H1 (cell line): ENCODE measurements around the gene SLC38A10. TPM values are rescaled to one million over a fixed set of nuclear protein-coding genes. Genes with fewer than 3 reads are reported as not detected.

ENCODE experiments used
- CTCF ChIA-PET: fragments of 300-600 bp; sonication (Branson Sonifier 250); formaldehyde crosslinking; loops from one replicate; lab custom pipeline; 2021; ENCODE audit not compliant: partially characterized antibody; lab: Charles Lee
- POLR2A ChIA-PET: fragments of 300-600 bp; sonication (Branson Sonifier 250); formaldehyde crosslinking; loops from one replicate; lab custom pipeline; 2021; ENCODE audit warnings: inconsistent platforms; ENCODE audit not compliant: partially characterized antibody; lab: Charles Lee
- DNase-seq, 2 experiments: peaks; one replicate each; pipeline versions ENCODE4 v3.0.0 to v3.0.0-alpha.2; 2010 to 2022; ENCODE audit warnings: low spot score in 2 of 2, low read depth in 1 of 2, mixed read lengths in 1 of 2
- FAIRE-seq: peaks from 2 replicates; lab custom pipeline; 2011; peaks lifted over from hg19 to GRCh38; lab: Jason Lieb, UNC
- H2AFZ ChIP-seq: 2 replicates; pipeline ENCODE4 v1.8.1; 2012; ENCODE audit warnings: low read length, inconsistent platforms
- H2AK5ac ChIP-seq: 2 replicates; pipeline ENCODE4 v1.6.1; 2013; ENCODE audit warnings: low read depth, low read length
- H2BK120ac ChIP-seq: replicated peaks from 2 replicates; pipeline ENCODE3; 2013; ENCODE audit warnings: low read depth, low read length, inconsistent platforms
- H2BK12ac ChIP-seq: 2 replicates; pipeline ENCODE4 v1.6.1; 2013; ENCODE audit warnings: low read depth, low read length
- H2BK15ac ChIP-seq: 2 replicates; pipeline ENCODE4 v1.6.1; 2013; ENCODE audit warnings: low read length
- H2BK20ac ChIP-seq: 2 replicates; pipeline ENCODE4 v1.6.1; 2013; ENCODE audit warnings: low read length
- H2BK5ac ChIP-seq: 2 replicates; pipeline ENCODE4 v1.6.1; 2013; ENCODE audit warnings: low read depth, low read length
- H3K14ac ChIP-seq: 2 replicates; pipeline ENCODE4 v1.6.1; 2013; ENCODE audit warnings: inconsistent platforms; ENCODE audit not compliant: insufficient read length
- H3K18ac ChIP-seq: 2 replicates; pipeline ENCODE4 v1.6.1; 2013; ENCODE audit warnings: low read length; ENCODE audit errors: extremely low read depth
- H3K23ac ChIP-seq: 2 replicates; pipeline ENCODE4 v1.6.1; 2013; ENCODE audit warnings: inconsistent platforms; ENCODE audit not compliant: insufficient read length
- H3K23me2 ChIP-seq: 2 replicates; pipeline ENCODE4 v1.6.1; 2013; ENCODE audit warnings: low read depth, low read length
- H3K27ac ChIP-seq: 2 replicates; pipeline ENCODE4 v1.6.1; 2011; ENCODE audit warnings: low read depth, low read length, inconsistent platforms
- H3K27me3 ChIP-seq, 4 experiments: replicated peaks in 1 of 4; 1 replicate in 1 of 4; 2 replicates in 3 of 4; pipeline versions ENCODE4 v1.6.1 to v1.8.1; 2011 to 2013; ENCODE audit warnings: low read length in 3 of 4, mild to moderate bottlenecking in 3 of 4, inconsistent platforms in 2 of 4, mixed read lengths in 2 of 4, moderate library complexity in 1 of 4; ENCODE audit not compliant: control insufficient read depth in 3 of 4, insufficient read depth in 3 of 4; ENCODE audit errors: extremely low read depth in 1 of 4
- H3K36me3 ChIP-seq, 4 experiments: 2 replicates each; pipeline versions ENCODE4 v1.6.1 to v1.8.1; 2011 to 2013; ENCODE audit warnings: mild to moderate bottlenecking in 4 of 4, low read length in 3 of 4, moderate library complexity in 2 of 4, control low read depth in 1 of 4, inconsistent platforms in 1 of 4; ENCODE audit not compliant: insufficient read depth in 4 of 4, control insufficient read depth in 2 of 4
- H3K4ac ChIP-seq: replicated peaks from 2 replicates; pipeline ENCODE3; 2013; ENCODE audit warnings: low read length, low read depth, mixed read lengths, inconsistent platforms; ENCODE audit not compliant: insufficient read length
- H3K4me1 ChIP-seq, 4 experiments: replicated peaks in 1 of 4; 1 replicate in 1 of 4; 2 replicates in 3 of 4; pipeline versions ENCODE4 v1.6.1 to v1.8.1; 2011 to 2013; ENCODE audit warnings: low read length in 3 of 4, inconsistent platforms in 2 of 4, mixed read lengths in 1 of 4; ENCODE audit not compliant: insufficient read depth in 4 of 4, control insufficient read depth in 3 of 4
- H3K4me2 ChIP-seq, 2 experiments: 2 replicates each; pipeline versions ENCODE4 v1.6.1 to v1.8.1; 2011 to 2013; ENCODE audit warnings: low read depth in 2 of 2, low read length in 2 of 2, control low read depth in 1 of 2, inconsistent platforms in 1 of 2, mild to moderate bottlenecking in 1 of 2; ENCODE audit not compliant: insufficient read depth in 1 of 2
- H3K4me3 ChIP-seq, 4 experiments: fragments of 200-600, 300-600 bp in 1 of 4; sonication (generic), shearing (Covaris generic), sonication (Bioruptor Twin) in 1 of 4; 2 replicates each; pipeline versions ENCODE4 v1.5.1 to v1.8.1; 2011 to 2016; ENCODE audit warnings: low read length in 4 of 4, low read depth in 3 of 4, control low read depth in 2 of 4, inconsistent platforms in 2 of 4, mild to moderate bottlenecking in 2 of 4, mixed read lengths in 1 of 4, moderate library complexity in 1 of 4; ENCODE audit not compliant: insufficient read depth in 2 of 4; ENCODE audit errors: extremely low read depth in 1 of 4
- H3K56ac ChIP-seq: replicated peaks from 2 replicates; pipeline ENCODE3; 2013; ENCODE audit warnings: low read depth, mild to moderate bottlenecking, mixed read lengths, low read length, inconsistent platforms; ENCODE audit not compliant: insufficient read length
- H3K79me1 ChIP-seq: 2 replicates; pipeline ENCODE4 v1.6.1; 2013; ENCODE audit warnings: low read depth, low read length, control low read depth
- H3K79me2 ChIP-seq, 2 experiments: 2 replicates each; pipeline versions ENCODE4 v1.6.1 to v1.8.1; 2012 to 2013; ENCODE audit warnings: low read length in 2 of 2, mild to moderate bottlenecking in 2 of 2, inconsistent platforms in 1 of 2; ENCODE audit not compliant: insufficient read depth in 2 of 2, control insufficient read depth in 1 of 2
- H3K9ac ChIP-seq, 4 experiments: replicated peaks in 1 of 4; 1 replicate in 1 of 4; 2 replicates in 3 of 4; pipeline versions ENCODE4 v1.6.1 to v1.8.1; 2011 to 2013; ENCODE audit warnings: low read depth in 3 of 4, low read length in 3 of 4, control low read depth in 2 of 4, mild to moderate bottlenecking in 2 of 4, moderate library complexity in 2 of 4, inconsistent platforms in 1 of 4; ENCODE audit errors: extremely low read depth in 1 of 4
- H3K9me3 ChIP-seq, 2 experiments: 2 replicates each; pipeline versions ENCODE4 v1.6.1 to v1.8.1; 2012 to 2013; ENCODE audit warnings: mild to moderate bottlenecking in 2 of 2, moderate library complexity in 2 of 2, control low read depth in 1 of 2, inconsistent platforms in 1 of 2, low read depth in 1 of 2, low read length in 1 of 2, mixed read lengths in 1 of 2; ENCODE audit not compliant: insufficient read depth in 2 of 2
- H4K20me1 ChIP-seq, 2 experiments: replicated peaks in 1 of 2; 2 replicates each; pipeline versions ENCODE3 to v1.8.1; 2011 to 2013; ENCODE audit warnings: inconsistent platforms in 2 of 2, low read length in 2 of 2, mild to moderate bottlenecking in 1 of 2; ENCODE audit not compliant: insufficient read depth in 2 of 2, control insufficient read depth in 1 of 2
- H4K5ac ChIP-seq: 2 replicates; pipeline ENCODE4 v1.6.1; 2013; ENCODE audit warnings: low read length, low read depth, mixed read lengths, inconsistent platforms; ENCODE audit not compliant: insufficient read length
- H4K8ac ChIP-seq: 2 replicates; pipeline ENCODE4 v1.8.0; 2013; ENCODE audit warnings: mild to moderate bottlenecking, moderate library complexity, low read length, inconsistent platforms; ENCODE audit not compliant: insufficient read depth; ENCODE audit errors: extremely low read depth
- H4K91ac ChIP-seq: replicated peaks from 2 replicates; pipeline ENCODE3; 2013; ENCODE audit warnings: low read length, mixed read lengths, inconsistent platforms; ENCODE audit not compliant: insufficient read length
- GABPA ChIP-seq: IDR thresholded peaks from 2 replicates; pipeline ENCODE4 v1.6.1; 2011; ENCODE audit warnings: mild to moderate bottlenecking, low read length, moderate library complexity, borderline replicate concordance; ENCODE audit not compliant: insufficient read depth
- WGBS, 2 experiments: shearing (Covaris generic) in 1 of 2; methylation state at CpG; one replicate each; pipeline versions ENCODE4 v1.1.6 to v1.1.7; 2013 to 2015; ENCODE audit warnings: low lambda C conversion rate in 2 of 2, mixed read lengths in 2 of 2, inconsistent platforms in 1 of 2, low coverage in 1 of 2, missing lambda C conversion rate in 1 of 2; ENCODE audit not compliant: insufficient replicate concordance in 2 of 2, insufficient coverage in 1 of 2, insufficient read length in 1 of 2; ENCODE audit errors: extremely low coverage in 1 of 2, missing lambda C conversion rate in 1 of 2; 5-methylcytosine and 5-hydroxymethylcytosine counted together
- polyA plus RNA-seq, 7 experiments: library from polyadenylated mRNA; depleted of rRNA in 3 of 7; stranded (reverse) in 5 of 7; unstranded in 2 of 7; fragments of >200 nt in 5 of 7; fragments of 200-250 nt in 2 of 7; gene quantifications; 1 replicate in 5 of 7; 2 replicates in 1 of 7; 4 replicates in 1 of 7; pipeline versions ENCODE4 v1.2.1 to v1.2.3, GENCODE V29; 2011 to 2013; ENCODE audit warnings: missing spikeins in 2 of 7, mixed read lengths in 2 of 7
- total RNA-seq: library from RNA; stranded (reverse); fragmentation: NEBNext Ultra II Directional; extraction: Animal tissue kit (Norgen Biotek cat#: 25700); gene quantifications from 2 replicates; pipeline ENCODE4 v1.2.1, GENCODE V29; 2021

Gene SLC38A10
- total and polyA plus RNA-seq, 2 of the 8 experiments (the other 6 are each of a cell fraction or from before 2014, with no cell fraction given), result 26.4 to 41.0 TPM

GRCh38 chr17:81323083-81323369 is 27.9 kb upstream of the SLC38A10 start:
- Histone ChIP-seq H2BK5ac (no peak overlapping the region), H3K9me3 (no peaks in the 10 kb centered on the region), H3K4me3 (no peak overlapping the region), H3K56ac (no peak overlapping the region), H3K4me1 (peaks cover 0 to 5% (median under 1%) of the 10 kb centered on the region in 4 experiments; a peak in 3 of 7 replicates), H3K27me3 (0 out of 7 replicates have a peak, but pooled peaks cover 0 to 2% (median 0%) of the 10 kb centered on the region in 4 experiments), H2BK15ac (no peak overlapping the region), H3K79me2 (no peaks in the 10 kb centered on the region), H2AK5ac (no peak overlapping the region), H2BK20ac (no peak overlapping the region), H4K5ac (no peak overlapping the region), H3K9ac (no peak overlapping the region), H3K4ac (no peak overlapping the region), H3K23ac (no peak overlapping the region), H2BK120ac (no peak overlapping the region), H4K8ac (no peak overlapping the region), H3K4me2 (no peak overlapping the region), H3K27ac (no peak overlapping the region), H3K18ac (no peak overlapping the region), H3K23me2 (no peaks in the 10 kb centered on the region; the same call in 1 of the 2 replicates), H4K91ac (no peak overlapping the region), H3K14ac (no peak overlapping the region), H3K36me3 (no peaks in the 10 kb centered on the region), H2AFZ (no peak overlapping the region), H2BK12ac (no peak overlapping the region), H3K79me1 (no peaks in the 10 kb centered on the region), H4K20me1 (peaks cover 0 to 2% of the 10 kb centered on the region in 2 experiments)
- FAIRE-seq (no peak), DNase-seq (no peak)
- WGBS, 2 experiments, result 96% methylated on average over 9 of the region's 10 CpGs; no CpG with 5 or more reads in 1 of the 2 experiments
- no peak for TF ChIP-seq GABPA
- POLR2A ChIA-PET, result interaction anchor here (0.6 to 2.6 kb wide), 2 partner anchors 9 to 189 kb away, joined by 4 to 11 read pairs; partner anchors contain the start of gene ACTG1
- CTCF ChIA-PET, result interaction anchor here (0.7 to 7.2 kb wide), 10 partner anchors 12 to 161 kb away, joined by 3 to 80 read pairs (median 5); no protein-coding TSS in a partner anchor
